Esophagus muscularis mucosa (tissue), 4 donors: ENCODE measurements around the gene SH3D19.
"Not testable (repeated sequence)": the region's sequence is repeated elsewhere in the genome, so short reads cannot be mapped to it uniquely, and the experiment has no call there.

ENCODE experiments used
- CTCF ChIP-seq, 3 experiments: fragments of 200-600 bp in 2 of 3; fragments of 450-650 bp in 1 of 3; sonication (generic) in 2 of 3; IDR thresholded peaks; one replicate each; pipeline ENCODE4 v1.5.1; 2017 to 2019; ENCODE audit warnings: antibody characterized with exemption in 3 of 3, mild to moderate bottlenecking in 2 of 3, moderate library complexity in 1 of 3
- EP300 ChIP-seq: sonication (generic); formaldehyde crosslinking; IDR thresholded peaks from one replicate; pipeline ENCODE4 v1.6.1; 2017; ENCODE audit warnings: antibody characterized with exemption
- POLR2A ChIP-seq: fragments of 450-650 bp; IDR thresholded peaks from one replicate; pipeline ENCODE4 v1.6.1; 2017; ENCODE audit warnings: antibody characterized with exemption, moderate library complexity, mild to moderate bottlenecking, low read depth
- POLR2AphosphoS5 ChIP-seq, 2 donors: sonication (generic); formaldehyde crosslinking; IDR thresholded peaks; one replicate each; pipeline ENCODE4 v1.6.1; 2017; ENCODE audit warnings: antibody characterized with exemption in 2 of 2

DNA sequence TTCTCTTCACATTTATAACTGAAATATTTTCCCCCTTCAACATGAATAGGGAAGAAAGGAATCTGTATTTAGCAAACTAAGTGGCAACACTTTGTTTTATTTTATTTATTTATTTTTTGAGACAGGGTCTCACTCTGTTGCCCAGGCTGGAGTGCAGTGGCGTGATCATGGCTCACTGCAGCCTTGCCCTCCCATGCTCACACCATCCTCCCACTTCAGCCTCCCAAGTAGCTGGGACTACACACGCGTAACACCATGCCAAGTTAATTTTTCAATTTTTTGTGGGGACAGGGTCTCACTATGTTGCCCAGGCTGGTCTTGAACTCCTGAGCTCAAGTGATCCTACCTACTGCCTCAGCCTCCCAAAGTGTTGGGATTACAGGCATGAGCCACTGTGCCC, 189.4 kb downstream of the SH3D19 start:
- not testable (repeated sequence) for TF ChIP-seq CTCF (IDR thresholded peaks at IDR 0.05); EP300; POLR2AphosphoS5 (IDR thresholded peaks at IDR 0.05); POLR2A
